Measurements from ENCODE around the gene TEDDM1.

TEDDM1 gene

DNA sequence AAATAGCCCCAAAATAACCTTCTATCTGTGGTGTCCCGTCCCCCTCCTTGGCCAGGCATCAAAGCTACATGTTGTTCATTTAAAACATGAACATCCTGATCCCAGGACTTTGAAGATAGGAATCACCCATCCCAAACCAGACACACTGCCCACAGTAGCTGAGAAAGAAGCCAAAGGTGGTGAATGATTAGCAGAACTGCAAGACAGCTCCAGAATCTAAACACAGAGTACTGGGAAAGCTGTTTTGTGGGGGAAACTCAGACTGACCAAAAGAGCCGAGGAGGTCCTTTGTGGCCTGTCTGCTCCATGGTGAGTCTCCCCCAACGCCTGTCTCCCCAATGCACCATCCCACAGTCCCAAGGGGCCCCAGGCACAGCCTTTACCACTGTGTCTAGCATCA, 7.3 kb upstream of the TEDDM1 start:
- Histone ChIP-seq H3K4me1 (ENCODE audit: insufficient read depth, low read length) (no peaks in the 10 kb centered on the region), H3K27me3 (ENCODE audit: insufficient read depth, low read length, poor library complexity) (no peaks in the 10 kb centered on the region), H2AFZ (ENCODE audit: low read depth, low read length) (no peak overlapping the region), H3K9ac (ENCODE audit: low read depth, low read length) (no peak overlapping the region), H3K9me3 (ENCODE audit: insufficient read depth, low read length, severe bottlenecking) (peaks cover 10% of the 10 kb centered on the region), H3K79me2 (ENCODE audit: insufficient read depth, low read length) (no peaks in the 10 kb centered on the region), H3K27ac (ENCODE audit: low read length) (no peak overlapping the region), H3K4me3 (ENCODE audit: low read depth in 1 of 2, low read length in 2 of 2) (no peak overlapping the region), H3K36me3 (ENCODE audit: insufficient read depth, low read length) (no peaks in the 10 kb centered on the region), H4K20me1 (ENCODE audit: insufficient read depth, low read length) (no peaks in the 10 kb centered on the region), H3K4me2 (ENCODE audit: insufficient read depth, low read length) (no peak overlapping the region)
- DNase-seq (no peak), ATAC-seq (ENCODE audit: insufficient read depth, low read depth) (no peak)
- TF ChIP-seq EZH2 (IDR thresholded peaks at IDR 0.05; ENCODE audit: borderline replicate concordance, low read depth, low read length, severe bottlenecking), result no peak
- TF ChIP-seq, protein P1, sequence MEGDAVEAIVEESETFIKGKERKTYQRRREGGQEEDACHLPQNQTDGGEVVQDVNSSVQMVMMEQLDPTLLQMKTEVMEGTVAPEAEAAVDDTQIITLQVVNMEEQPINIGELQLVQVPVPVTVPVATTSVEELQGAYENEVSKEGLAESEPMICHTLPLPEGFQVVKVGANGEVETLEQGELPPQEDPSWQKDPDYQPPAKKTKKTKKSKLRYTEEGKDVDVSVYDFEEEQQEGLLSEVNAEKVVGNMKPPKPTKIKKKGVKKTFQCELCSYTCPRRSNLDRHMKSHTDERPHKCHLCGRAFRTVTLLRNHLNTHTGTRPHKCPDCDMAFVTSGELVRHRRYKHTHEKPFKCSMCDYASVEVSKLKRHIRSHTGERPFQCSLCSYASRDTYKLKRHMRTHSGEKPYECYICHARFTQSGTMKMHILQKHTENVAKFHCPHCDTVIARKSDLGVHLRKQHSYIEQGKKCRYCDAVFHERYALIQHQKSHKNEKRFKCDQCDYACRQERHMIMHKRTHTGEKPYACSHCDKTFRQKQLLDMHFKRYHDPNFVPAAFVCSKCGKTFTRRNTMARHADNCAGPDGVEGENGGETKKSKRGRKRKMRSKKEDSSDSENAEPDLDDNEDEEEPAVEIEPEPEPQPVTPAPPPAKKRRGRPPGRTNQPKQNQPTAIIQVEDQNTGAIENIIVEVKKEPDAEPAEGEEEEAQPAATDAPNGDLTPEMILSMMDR (IDR thresholded peaks at IDR 0.05; ENCODE audit: borderline replicate concordance, extremely low read depth, low read length, poor library complexity, severe bottlenecking), result no peak

DNA sequence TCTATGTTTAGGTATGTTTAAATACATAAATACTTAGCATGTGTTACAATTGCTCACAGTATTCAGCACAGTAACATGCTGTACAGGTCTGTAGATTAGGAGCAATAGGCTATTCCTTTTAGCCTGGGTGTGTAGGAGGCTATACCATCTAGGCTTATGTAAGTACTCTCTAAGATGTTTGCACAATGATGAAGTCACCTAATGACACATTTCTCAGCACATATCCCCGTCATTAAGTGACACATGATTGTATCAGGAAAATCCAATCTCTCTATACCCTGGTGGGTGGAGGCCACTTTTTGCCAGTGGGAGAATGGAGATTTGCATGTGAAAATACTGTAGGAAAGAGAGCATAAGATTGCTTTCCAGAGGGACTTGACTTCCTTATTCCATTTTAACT, 5.5 kb upstream of the TEDDM1 start:
- Histone ChIP-seq H3K9ac (ENCODE audit: low read depth, low read length) (no peak overlapping the region), H3K4me3 (ENCODE audit: low read depth in 1 of 2, low read length in 2 of 2) (no peak overlapping the region), H3K4me1 (ENCODE audit: insufficient read depth, low read length) (no peaks in the 10 kb centered on the region), H3K36me3 (ENCODE audit: insufficient read depth, low read length) (no peaks in the 10 kb centered on the region), H3K27me3 (ENCODE audit: insufficient read depth, low read length, poor library complexity) (no peaks in the 10 kb centered on the region), H4K20me1 (ENCODE audit: insufficient read depth, low read length) (no peaks in the 10 kb centered on the region), H3K4me2 (ENCODE audit: insufficient read depth, low read length) (no peak overlapping the region), H3K9me3 (ENCODE audit: insufficient read depth, low read length, severe bottlenecking) (peaks cover 10% of the 10 kb centered on the region), H3K27ac (ENCODE audit: low read length) (no peak overlapping the region), H3K79me2 (ENCODE audit: insufficient read depth, low read length) (no peaks in the 10 kb centered on the region), H2AFZ (ENCODE audit: low read depth, low read length) (no peak overlapping the region)
- ATAC-seq (ENCODE audit: insufficient read depth, low read depth) (no peak), DNase-seq (no peak)
- TF ChIP-seq, protein P1 (IDR thresholded peaks at IDR 0.05; ENCODE audit: borderline replicate concordance, extremely low read depth, low read length, poor library complexity, severe bottlenecking), result no peak
- no peak for TF ChIP-seq EZH2 (IDR thresholded peaks at IDR 0.05; ENCODE audit: borderline replicate concordance, low read depth, low read length, severe bottlenecking)

DNA sequence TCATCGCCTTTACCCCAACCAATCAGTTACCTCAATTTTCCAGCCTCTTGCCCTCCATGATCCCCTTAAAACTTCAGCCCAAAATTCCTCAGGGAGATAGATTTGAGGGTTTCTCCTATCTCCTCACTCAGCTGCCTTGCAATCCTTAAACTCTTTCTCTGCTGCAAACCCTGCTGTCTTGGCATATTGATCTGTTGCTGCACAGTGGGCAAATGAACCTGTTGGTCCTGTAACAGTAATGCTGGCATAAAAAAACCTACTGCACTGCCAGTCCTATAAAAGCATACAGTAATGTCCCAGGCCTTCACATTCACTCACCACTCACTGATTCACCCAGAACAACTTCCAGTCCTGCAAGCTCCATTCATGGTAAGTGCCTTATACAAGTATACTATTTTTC, 5.1 kb upstream of the TEDDM1 start:
- H3K9me3 ChIP-seq (ENCODE audit: insufficient read depth, low read length, severe bottlenecking), result peaks cover 10% of the 10 kb centered on the region
- ATAC-seq (ENCODE audit: insufficient read depth, low read depth), result no peak
- H2AFZ ChIP-seq (ENCODE audit: low read depth, low read length), result no peak overlapping the region
- no peaks in the 10 kb centered on the region for H4K20me1 ChIP-seq (ENCODE audit: insufficient read depth, low read length)
- H3K4me3 ChIP-seq (ENCODE audit: low read depth in 1 of 2, low read length in 2 of 2), result no peak overlapping the region
- H3K4me1 ChIP-seq (ENCODE audit: insufficient read depth, low read length), result no peaks in the 10 kb centered on the region
- H3K79me2 ChIP-seq (ENCODE audit: insufficient read depth, low read length), result no peaks in the 10 kb centered on the region
- H3K27me3 ChIP-seq (ENCODE audit: insufficient read depth, low read length, poor library complexity), result no peaks in the 10 kb centered on the region
- TF ChIP-seq, protein P1 (IDR thresholded peaks at IDR 0.05; ENCODE audit: borderline replicate concordance, extremely low read depth, low read length, poor library complexity, severe bottlenecking), result no peak
- no peak for TF ChIP-seq EZH2 (IDR thresholded peaks at IDR 0.05; ENCODE audit: borderline replicate concordance, low read depth, low read length, severe bottlenecking)
- no peak overlapping the region for H3K9ac ChIP-seq (ENCODE audit: low read depth, low read length)
- H3K27ac ChIP-seq (ENCODE audit: low read length), result no peak overlapping the region
- no peak for DNase-seq
- H3K36me3 ChIP-seq (ENCODE audit: insufficient read depth, low read length), result no peaks in the 10 kb centered on the region
- H3K4me2 ChIP-seq (ENCODE audit: insufficient read depth, low read length), result no peak overlapping the region

DNA sequence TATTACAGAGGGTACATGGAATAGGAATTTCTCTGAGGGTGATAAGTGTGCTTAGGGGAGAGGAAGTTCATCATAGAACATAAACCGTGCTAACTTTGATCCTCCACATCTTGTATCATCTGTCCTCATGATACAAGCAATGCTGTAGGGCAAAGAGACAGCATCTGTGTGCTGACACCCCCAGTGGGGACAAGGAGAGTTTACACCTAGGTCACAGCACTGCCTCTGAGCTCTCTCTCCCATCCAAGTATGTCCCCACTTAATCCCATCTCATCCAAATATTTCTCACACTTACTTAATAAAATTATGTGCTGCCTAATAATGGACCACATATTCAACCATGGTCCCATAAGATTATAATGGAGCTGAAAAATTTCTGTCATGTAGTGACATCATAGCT, 4.3 kb upstream of the TEDDM1 start:
- no peaks in the 10 kb centered on the region for H3K4me1 ChIP-seq (ENCODE audit: insufficient read depth, low read length)
- no peak overlapping the region for H2AFZ ChIP-seq (ENCODE audit: low read depth, low read length)
- ATAC-seq (ENCODE audit: insufficient read depth, low read depth), result peak; percentile 72; the same call in 2 of the 3 replicates
- H3K79me2 ChIP-seq (ENCODE audit: insufficient read depth, low read length), result no peaks in the 10 kb centered on the region
- no peaks in the 10 kb centered on the region for H3K36me3 ChIP-seq (ENCODE audit: insufficient read depth, low read length)
- H3K27me3 ChIP-seq (ENCODE audit: insufficient read depth, low read length, poor library complexity), result no peaks in the 10 kb centered on the region
- no peak overlapping the region for H3K4me2 ChIP-seq (ENCODE audit: insufficient read depth, low read length)
- H4K20me1 ChIP-seq (ENCODE audit: insufficient read depth, low read length), result no peaks in the 10 kb centered on the region
- DNase-seq, result no peak
- H3K27ac ChIP-seq (ENCODE audit: low read length), result no peak overlapping the region
- TF ChIP-seq EZH2 (IDR thresholded peaks at IDR 0.05; ENCODE audit: borderline replicate concordance, low read depth, low read length, severe bottlenecking), result no peak
- TF ChIP-seq, protein P1 (IDR thresholded peaks at IDR 0.05; ENCODE audit: borderline replicate concordance, extremely low read depth, low read length, poor library complexity, severe bottlenecking), result peak; percentile 37
- H3K9me3 ChIP-seq (ENCODE audit: insufficient read depth, low read length, severe bottlenecking), result peaks cover 10% of the 10 kb centered on the region
- no peak overlapping the region for H3K4me3 ChIP-seq (ENCODE audit: low read depth in 1 of 2, low read length in 2 of 2)
- H3K9ac ChIP-seq (ENCODE audit: low read depth, low read length), result no peak overlapping the region
